Spleen (tissue), 7 donors: ENCODE results near the gene TNFRSF12A.

ENCODE experiments used
- POLR2A ChIP-seq, 3 donors: fragments of 450-650 bp; IDR thresholded peaks; one replicate each; pipeline ENCODE4 v1.5.1; 2017; ENCODE audit warnings: antibody characterized with exemption in 3 of 3, mild to moderate bottlenecking in 1 of 3
- POLR2AphosphoS5 ChIP-seq, 3 donors: sonication (generic); formaldehyde crosslinking; IDR thresholded peaks; one replicate each; pipeline ENCODE4 v1.5.1; 2017; ENCODE audit warnings: antibody characterized with exemption in 3 of 3
- TF ChIP-seq, protein P1 (sequence below), 11 experiments: fragments of 200-600 bp in 7 of 11; fragments of 450-650 bp in 4 of 11; sonication (generic) in 4 of 11; IDR thresholded peaks in 8 of 11; conservative IDR thresholded peaks in 3 of 11; 1 replicate in 7 of 11; 2 replicates in 4 of 11; pipeline versions ENCODE4 v1.4.0 to v1.8.0; 2016 to 2021; ENCODE audit warnings: antibody characterized with exemption in 11 of 11, inconsistent platforms in 4 of 11, mild to moderate bottlenecking in 1 of 11
- donor health status: DM: no; HTN: no; CAD: no; lungs with moderate emphysema.
- donor health status: DM: no; HTN: no; CAD: no.
- donor health status: DM: no; HTN: no; CAD: no.

DNA sequence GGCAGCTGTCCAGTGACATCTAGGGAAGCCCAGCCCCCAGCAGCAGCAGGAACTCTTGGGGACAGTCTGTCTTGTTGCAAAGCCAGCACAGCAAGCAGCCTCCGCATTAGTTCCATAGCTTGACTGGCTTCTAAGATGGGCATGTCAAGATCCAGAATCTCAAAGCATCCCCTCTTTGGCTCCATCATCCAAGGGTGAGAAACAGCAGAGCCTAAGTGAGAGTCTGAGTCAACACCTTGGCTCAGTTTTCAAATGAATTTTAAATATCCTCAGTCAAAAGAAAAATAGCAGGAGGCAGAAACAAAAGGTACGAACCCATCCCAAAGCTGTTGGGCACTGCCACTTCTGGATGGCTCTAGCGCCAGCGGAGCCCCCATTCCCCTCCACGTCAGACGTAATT lies 5.2 kb upstream of the TNFRSF12A start:
- TF ChIP-seq POLR2A (IDR thresholded peaks at IDR 0.05) = no peak
- TF ChIP-seq, protein P1, sequence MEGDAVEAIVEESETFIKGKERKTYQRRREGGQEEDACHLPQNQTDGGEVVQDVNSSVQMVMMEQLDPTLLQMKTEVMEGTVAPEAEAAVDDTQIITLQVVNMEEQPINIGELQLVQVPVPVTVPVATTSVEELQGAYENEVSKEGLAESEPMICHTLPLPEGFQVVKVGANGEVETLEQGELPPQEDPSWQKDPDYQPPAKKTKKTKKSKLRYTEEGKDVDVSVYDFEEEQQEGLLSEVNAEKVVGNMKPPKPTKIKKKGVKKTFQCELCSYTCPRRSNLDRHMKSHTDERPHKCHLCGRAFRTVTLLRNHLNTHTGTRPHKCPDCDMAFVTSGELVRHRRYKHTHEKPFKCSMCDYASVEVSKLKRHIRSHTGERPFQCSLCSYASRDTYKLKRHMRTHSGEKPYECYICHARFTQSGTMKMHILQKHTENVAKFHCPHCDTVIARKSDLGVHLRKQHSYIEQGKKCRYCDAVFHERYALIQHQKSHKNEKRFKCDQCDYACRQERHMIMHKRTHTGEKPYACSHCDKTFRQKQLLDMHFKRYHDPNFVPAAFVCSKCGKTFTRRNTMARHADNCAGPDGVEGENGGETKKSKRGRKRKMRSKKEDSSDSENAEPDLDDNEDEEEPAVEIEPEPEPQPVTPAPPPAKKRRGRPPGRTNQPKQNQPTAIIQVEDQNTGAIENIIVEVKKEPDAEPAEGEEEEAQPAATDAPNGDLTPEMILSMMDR (IDR thresholded peaks at IDR 0.05 in 8 of 11, conservative IDR thresholded peaks at IDR 0.05 in 3 of 11) = no peak
- no peak for TF ChIP-seq POLR2AphosphoS5 (IDR thresholded peaks at IDR 0.05)
